PC-9 (cell line): ENCODE measurements around the gene CST7.

Experiments
- CTCF ChIP-seq: fragments of 200-600 bp; sonication (generic); conservative IDR thresholded peaks from 2 replicates; pipeline ENCODE4 v1.6.1; 2017; ENCODE audit warnings: mixed run types, antibody characterized with exemption, mild to moderate bottlenecking, moderate library complexity
- EZH2 ChIP-seq: fragments of 200-600 bp; sonication (generic); IDR thresholded peaks from 2 replicates; pipeline ENCODE4 v1.8.0; 2017; ENCODE audit warnings: antibody characterized with exemption, low read depth

DNA sequence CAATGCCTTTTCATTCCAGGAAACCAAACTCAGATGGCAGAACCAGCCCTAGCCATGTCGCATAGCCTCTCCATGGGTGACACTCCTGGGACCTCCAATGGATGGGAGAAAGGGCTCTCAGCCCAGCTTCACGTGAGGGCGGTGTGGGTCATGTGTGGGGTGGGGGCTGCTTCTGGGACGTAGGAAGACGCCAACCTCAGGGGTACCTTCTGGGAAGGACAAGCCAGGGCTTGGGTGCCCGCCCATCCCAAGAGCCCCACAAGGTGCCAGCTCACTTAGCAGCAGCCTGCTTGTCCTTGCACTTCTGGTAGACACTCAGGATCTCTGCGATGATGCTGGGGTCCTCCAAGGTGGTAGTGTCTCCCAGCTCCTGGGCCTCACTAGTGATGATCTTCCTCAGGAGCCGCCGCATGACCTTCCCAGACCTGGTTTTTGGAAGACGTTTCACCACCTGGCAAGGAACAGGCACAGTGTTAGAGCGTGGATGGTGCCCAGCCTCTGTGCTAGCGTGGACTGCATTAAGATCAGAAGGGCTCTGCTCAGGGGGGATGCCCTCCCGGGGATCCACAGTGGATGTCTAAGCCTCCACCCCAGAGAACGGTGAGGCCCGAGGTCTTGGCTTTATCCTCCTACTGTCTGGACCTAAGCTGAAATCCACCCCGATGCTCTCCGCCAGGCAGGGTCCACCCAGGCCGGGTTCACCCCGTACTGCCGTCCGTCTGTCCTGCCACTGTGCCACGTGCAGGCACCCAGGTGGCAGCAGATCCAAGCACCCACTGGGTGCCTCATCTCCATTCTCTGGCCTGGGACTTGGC, 58.6 kb downstream of the CST7 start:
- TF ChIP-seq CTCF (no peak), EZH2 (no peak)
